ENCODE results near the gene NSMF. TPM values are rescaled to one million over a fixed set of nuclear protein-coding genes. Genes with fewer than 3 reads are reported as not detected.

The NSMF gene
- total RNA-seq, 4 donors from 2014 or later = 50.1 to 58.5 (median 54.2) TPM

DNA sequence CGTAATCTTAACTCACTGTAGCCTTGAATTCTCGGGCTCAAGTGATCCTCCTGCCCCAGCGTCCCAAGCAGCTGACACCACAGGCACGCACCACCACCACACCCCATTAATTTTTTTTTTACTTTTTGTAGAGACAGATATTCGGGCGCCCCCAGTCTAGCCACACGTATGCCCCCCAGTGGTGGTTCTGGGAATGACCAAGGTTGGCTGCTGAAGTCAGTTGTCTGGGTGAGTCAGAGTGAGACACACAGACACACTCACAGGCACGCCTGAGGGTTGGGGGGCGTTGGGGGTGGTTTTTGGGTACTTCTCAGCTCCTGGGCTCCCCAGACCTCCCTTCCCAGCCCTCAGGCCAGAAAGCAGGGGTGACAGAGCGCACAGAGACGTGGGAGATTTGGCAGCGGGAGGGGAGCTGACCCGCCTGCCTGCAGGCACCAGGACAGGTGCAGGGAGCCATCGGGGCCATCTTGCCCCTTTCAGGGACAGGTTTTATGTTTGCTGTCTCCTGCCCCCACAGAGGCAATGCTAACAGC is 13.8 kb downstream of the NSMF start:
- peak; percentile 72 to 81 for DNase-seq
- TF ChIP-seq, protein P1, sequence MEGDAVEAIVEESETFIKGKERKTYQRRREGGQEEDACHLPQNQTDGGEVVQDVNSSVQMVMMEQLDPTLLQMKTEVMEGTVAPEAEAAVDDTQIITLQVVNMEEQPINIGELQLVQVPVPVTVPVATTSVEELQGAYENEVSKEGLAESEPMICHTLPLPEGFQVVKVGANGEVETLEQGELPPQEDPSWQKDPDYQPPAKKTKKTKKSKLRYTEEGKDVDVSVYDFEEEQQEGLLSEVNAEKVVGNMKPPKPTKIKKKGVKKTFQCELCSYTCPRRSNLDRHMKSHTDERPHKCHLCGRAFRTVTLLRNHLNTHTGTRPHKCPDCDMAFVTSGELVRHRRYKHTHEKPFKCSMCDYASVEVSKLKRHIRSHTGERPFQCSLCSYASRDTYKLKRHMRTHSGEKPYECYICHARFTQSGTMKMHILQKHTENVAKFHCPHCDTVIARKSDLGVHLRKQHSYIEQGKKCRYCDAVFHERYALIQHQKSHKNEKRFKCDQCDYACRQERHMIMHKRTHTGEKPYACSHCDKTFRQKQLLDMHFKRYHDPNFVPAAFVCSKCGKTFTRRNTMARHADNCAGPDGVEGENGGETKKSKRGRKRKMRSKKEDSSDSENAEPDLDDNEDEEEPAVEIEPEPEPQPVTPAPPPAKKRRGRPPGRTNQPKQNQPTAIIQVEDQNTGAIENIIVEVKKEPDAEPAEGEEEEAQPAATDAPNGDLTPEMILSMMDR (IDR thresholded peaks at IDR 0.05) = peak; percentile 76 to 88 (median 83)
- TF ChIP-seq POLR2A (IDR thresholded peaks at IDR 0.05) = no peak
- Histone ChIP-seq H3K36me3 (no peaks in the 10 kb centered on the region), H3K27me3 (no peaks in the 10 kb centered on the region), H3K4me3 (replicated peaks in 1 of 3) (no peak overlapping the region), H3K4me1 (peaks cover 5 to 17% of the 10 kb centered on the region in 2 donors), H3K9me3 (no peaks in the 10 kb centered on the region), H3K27ac (no peak overlapping the region)
- WGBS, 2 donors = 16 to 24% methylated on average over 13 to 14 of the region's 14 CpGs
- intact Hi-C loops (cut with DNase I) = no loop called here

DNA sequence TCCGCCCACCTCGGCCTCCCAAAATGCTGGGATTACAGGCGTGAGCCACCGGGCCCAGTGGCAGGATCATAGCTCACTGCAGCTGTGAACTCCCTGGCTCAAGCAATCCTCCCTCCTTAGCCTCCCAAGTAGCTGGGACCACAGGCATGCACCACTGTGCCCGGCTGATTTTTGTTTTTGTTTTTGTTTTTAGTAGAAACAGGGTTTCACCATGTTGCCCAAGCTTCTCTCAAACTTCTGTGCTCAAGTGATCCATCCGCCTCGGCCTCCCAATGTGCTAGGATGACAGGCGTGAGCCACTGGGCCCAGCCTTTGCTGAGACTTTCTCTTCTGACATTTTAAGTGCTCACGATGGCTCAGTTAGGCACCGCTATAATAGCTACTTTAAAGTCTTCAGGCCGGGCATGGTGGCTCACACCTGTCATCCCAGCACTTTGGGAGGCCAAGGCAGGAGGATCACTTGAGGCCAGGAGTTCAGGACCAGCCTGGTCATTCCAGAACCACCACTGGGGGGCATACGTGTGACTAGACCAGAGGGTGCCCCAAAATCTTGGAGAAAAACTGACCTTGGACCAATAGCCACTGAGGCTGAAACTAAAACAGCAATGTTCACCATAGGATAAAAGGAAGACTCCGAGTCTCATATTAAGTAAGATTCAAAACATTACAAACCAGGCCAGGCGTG is 14.9 kb downstream of the NSMF start:
- TF ChIP-seq POLR2A (IDR thresholded peaks at IDR 0.05) = no peak
- TF ChIP-seq, protein P1 (IDR thresholded peaks at IDR 0.05) = no peak
- Histone ChIP-seq H3K36me3 (no peaks in the 10 kb centered on the region), H3K4me3 (replicated peaks in 1 of 3) (no peak overlapping the region), H3K27ac (no peak overlapping the region), H3K4me1 (peaks cover 5 to 17% of the 10 kb centered on the region in 2 donors), H3K27me3 (no peaks in the 10 kb centered on the region), H3K9me3 (no peaks in the 10 kb centered on the region)
- no peak for DNase-seq
- WGBS, 2 donors = 83 to 92% methylated on average over 14 of the region's 14 CpGs
- intact Hi-C loops (cut with DNase I) = no loop called here

DNA sequence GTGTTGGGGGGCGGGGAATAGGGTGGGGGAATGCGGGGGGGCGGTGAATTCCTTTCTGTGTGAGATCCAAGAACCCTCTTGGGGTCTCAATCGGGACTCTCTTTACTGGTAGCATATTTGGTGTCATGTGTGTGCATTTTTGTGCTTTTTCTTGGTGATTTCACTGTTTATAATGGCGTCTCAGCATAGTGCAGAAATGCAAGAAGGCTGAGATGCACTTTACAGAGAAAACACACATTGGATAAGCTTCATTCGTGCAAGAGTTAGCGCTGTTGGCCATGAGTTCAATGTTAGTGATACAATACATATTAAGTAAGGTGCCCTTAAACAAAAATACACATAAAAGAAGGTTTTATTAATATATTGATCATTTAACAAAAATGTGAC is 17.2 kb downstream of the NSMF start:
- Histone ChIP-seq H3K27ac (no peak overlapping the region), H3K4me3 (replicated peaks in 1 of 3) (peak overlapping the region in 1 of 3 donors; percentile 40), H3K36me3 (no peaks in the 10 kb centered on the region), H3K27me3 (no peaks in the 10 kb centered on the region), H3K4me1 (peaks cover 5 to 29% of the 10 kb centered on the region in 2 donors), H3K9me3 (no peaks in the 10 kb centered on the region)
- intact Hi-C loops (cut with DNase I) = no loop called here
- DNase-seq = no peak
- TF ChIP-seq POLR2A (IDR thresholded peaks at IDR 0.05) = no peak
- TF ChIP-seq, protein P1 (IDR thresholded peaks at IDR 0.05) = no peak
- WGBS, 2 donors = 11 to 12% methylated on average over 4 to 7 of the region's 7 CpGs

DNA sequence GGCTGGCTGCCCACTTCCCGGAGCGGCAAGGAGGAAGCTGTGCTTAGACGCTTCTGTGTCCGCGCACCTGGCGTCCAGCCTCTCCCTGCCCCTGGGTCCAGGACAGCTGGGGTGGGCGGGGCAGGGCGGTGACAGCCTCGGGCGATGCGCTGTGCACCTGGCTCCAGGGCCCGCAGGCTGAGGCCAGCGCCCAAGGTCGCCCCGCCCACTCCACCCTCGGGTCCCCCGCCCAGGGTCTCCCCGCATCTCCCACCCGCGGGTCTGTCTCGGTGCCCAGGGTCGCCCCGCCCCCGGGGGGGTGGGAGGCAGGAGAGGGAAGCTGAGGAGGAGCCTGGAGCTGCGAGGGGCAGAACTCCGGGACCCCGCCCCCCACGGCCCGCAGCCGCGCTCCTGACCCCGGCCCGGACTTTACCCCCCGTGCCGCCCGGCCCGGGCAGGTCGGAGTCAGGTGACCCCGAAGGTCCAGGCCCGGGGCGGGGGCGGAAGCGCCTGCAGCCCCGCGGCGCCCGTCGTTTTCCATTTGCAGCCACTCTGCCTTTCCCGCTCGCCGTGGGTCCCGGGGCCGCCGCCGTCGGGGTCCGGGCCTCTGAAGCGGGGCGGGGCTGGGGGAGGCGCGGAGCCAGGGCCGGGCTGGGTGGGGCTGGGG is 17.7 kb downstream of the NSMF start, which contains the start of gene ENTPD8:
Gene ENTPD8, minus strand, starts transcription at position 69 of the 646 bp plus-strand sequence. CDS start 3,072 bp downstream, outside the sequence.
- Histone ChIP-seq H3K9me3 (no peaks in the 10 kb centered on the region), H3K36me3 (no peaks in the 10 kb centered on the region), H3K27ac (no peak within 1 kb of the TSS), H3K4me1 (peaks cover 5 to 34% of the 10 kb centered on the region in 2 donors), H3K4me3 (replicated peaks in 1 of 3) (peak within 1 kb of the TSS in 1 of 3 donors; percentile 40), H3K27me3 (no peaks in the 10 kb centered on the region)
- WGBS, 2 donors = 0% methylated on average over 1 of the region's 62 CpGs; no CpG with 5 or more reads in 1 of the 2 donors
- intact Hi-C loops (cut with DNase I) = no loop called here
- DNase-seq = peak; percentile 72 to 75
- TF ChIP-seq POLR2A (IDR thresholded peaks at IDR 0.05) = no peak
- TF ChIP-seq, protein P1 (IDR thresholded peaks at IDR 0.05) = no peak

Data from thyroid gland (tissue), 4 donors.